ENCODE data around the gene CAMK2G.

The CAMK2G gene

DNA sequence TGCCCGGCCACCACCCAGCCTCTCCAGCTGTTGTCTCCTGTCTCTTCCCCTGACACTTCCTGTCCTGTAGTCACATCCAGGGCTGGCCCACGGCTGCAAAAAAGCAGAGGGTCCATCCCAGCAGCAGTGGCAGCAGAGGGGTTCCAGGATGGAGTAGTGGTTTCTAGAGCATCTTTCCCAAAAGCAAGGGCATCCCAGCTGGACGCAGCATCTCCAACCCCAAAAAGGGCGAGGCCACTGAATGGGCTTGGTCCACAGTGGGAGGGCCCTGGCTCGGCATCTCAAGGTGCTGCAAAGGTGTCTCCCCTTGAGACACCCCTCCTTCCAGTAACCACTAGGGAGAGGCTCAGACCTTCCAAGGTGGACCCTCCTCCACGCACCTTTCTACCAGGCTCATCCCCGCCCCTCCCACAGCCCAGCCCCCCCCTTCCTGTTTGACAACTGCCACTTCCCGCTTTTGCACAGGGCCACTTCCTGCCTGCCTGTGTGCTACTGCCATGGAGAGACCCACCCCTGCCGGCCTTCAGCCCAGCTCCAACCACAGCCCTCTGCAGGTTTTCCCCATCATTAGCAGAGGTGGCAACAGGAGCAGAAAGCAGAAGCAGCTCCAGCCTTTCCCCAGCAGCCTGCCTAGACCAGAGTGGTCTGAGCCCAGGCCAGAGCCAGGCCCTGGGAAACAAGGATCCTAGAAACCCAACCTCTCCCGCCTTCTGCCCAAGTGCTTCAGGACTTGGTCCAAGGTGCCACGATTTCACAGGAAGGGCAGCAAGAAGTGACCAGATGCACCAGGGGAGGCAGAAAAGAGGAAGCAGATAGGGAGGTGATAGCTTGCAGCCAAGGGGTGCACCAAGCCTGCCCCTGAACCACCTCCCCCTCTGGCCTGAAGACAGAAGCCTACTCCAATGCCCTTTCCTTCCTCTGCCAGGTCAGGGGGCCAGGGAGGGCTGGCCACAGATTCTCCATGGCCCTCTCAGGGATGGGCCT, 8.6 kb downstream of the CAMK2G start:
- H3K27ac Mint-ChIP-seq, result peak overlapping the region; percentile 95
- H3K4me1 Mint-ChIP-seq (ENCODE audit: low read depth), result peaks cover 42% of the 10 kb centered on the region
- no peaks in the 10 kb centered on the region for H3K9me3 Mint-ChIP-seq
- H3K4me3 Mint-ChIP-seq, result peak overlapping the region; percentile 78
- H3K27me3 Mint-ChIP-seq, result no peaks in the 10 kb centered on the region
- peaks cover 9% of the 10 kb centered on the region for H3K36me3 Mint-ChIP-seq (ENCODE audit: low read depth)

DNA sequence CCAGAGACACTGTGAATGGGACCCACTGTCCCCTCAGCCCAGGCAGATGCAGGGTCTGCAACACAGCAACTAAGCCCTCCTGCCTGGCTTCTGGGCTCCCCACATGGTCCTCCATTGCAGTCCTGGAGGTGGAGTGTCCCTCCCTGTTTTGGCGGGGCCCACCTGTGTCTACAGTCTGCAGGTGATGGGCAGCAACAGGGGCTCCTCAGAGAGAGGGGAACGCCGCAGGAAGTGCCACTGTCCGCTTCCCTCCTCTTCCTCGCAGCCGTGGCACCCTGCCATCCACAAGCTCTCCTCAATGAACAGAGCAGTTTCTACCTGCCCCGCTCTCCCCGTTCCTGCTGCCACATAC, 9.3 kb downstream of the CAMK2G start:
- Mint-ChIP-seq H3K9me3 (no peaks in the 10 kb centered on the region), H3K27ac (peak overlapping the region; percentile 95), H3K4me1 (ENCODE audit: low read depth) (peaks cover 44% of the 10 kb centered on the region), H3K4me3 (peak overlapping the region; percentile 78), H3K27me3 (no peaks in the 10 kb centered on the region), H3K36me3 (ENCODE audit: low read depth) (peaks cover 15% of the 10 kb centered on the region)

DNA sequence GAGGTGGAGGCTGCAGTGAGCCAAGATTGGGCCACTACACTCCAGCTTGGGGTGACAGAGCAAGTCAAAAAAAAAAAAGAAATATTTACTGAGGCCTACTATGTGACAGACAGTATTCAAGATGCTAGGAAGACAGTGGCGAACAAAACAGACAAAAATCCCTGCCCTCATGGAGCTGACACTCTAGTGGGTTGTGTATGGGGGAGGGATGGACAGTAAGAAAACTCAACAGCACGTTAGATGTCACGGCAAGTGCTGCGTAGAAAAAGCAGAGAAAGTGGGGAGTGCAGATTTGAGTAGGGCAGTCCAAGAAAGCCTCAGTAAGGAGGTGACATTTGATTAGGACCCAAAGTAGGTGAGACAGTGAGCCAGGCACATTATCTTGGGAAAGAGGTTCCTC, 10.1 kb downstream of the CAMK2G start:
- Mint-ChIP-seq H3K4me3 (peak overlapping the region; percentile 31), H3K9me3 (no peaks in the 10 kb centered on the region), H3K36me3 (ENCODE audit: low read depth) (peaks cover 18% of the 10 kb centered on the region), H3K27me3 (no peaks in the 10 kb centered on the region), H3K4me1 (ENCODE audit: low read depth) (peaks cover 53% of the 10 kb centered on the region), H3K27ac (peak overlapping the region; percentile 95)

DNA sequence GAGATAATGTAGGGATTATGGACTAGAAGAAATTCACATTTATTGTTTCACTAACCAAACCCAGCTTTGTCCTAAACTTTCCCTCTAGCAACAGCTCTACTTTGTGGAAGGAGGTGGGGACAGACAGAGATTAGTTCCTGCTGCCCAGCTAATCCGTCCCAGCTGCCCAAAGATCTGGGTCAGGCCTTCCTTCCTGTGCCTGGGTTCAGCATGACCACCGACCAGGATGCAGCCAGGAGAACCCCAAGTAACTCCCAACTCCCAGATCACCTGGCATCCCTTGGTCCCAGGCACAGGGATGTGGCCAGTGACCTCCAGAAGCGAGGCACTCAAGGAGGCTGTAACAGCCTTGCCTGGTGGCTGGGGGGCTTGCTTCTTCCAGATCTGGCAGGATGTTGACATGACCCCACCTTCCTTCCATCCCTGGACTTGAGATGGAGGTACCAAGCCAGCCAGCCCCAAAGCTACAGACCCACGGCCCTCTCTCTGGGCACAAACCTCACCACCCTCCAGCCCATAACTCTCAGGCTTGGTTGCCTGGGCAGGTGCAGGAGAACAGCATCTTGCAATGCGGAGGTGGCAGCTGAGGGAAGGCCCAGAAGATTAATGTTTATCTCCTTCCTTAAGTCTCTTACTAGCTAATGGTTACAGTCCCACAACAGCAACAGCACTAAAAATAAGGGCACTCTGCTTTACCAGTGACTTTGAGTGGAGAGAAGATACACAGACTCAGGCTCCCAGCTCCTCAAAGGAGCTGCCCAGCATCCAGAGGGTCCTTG, 11.1 kb downstream of the CAMK2G start:
- Mint-ChIP-seq H3K4me3 (no peak overlapping the region), H3K4me1 (ENCODE audit: low read depth) (peaks cover 63% of the 10 kb centered on the region), H3K27me3 (no peaks in the 10 kb centered on the region), H3K27ac (no peak overlapping the region), H3K9me3 (no peaks in the 10 kb centered on the region), H3K36me3 (ENCODE audit: low read depth) (peaks cover 24% of the 10 kb centered on the region)

DNA sequence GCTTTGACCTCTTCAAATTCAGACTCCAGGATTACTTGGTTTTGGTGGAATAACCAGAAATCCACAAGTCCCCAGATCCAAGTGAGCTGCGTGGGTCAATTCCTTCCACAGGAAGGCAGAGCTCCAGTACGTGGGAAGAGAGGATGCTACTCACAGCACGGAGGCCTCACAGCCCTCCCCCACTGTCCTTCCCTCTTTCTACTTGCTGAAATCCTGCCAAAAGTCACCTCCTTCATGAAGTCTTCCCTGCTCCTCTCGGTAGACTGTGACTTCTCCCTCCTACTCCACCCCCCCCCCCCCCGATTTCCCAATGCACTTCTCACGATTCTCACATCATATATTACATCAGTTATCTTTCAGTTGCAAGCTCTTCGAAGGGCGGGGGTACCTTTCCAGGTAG, 12.3 kb downstream of the CAMK2G start:
- H3K4me1 Mint-ChIP-seq (ENCODE audit: low read depth), result peaks cover 68% of the 10 kb centered on the region
- no peaks in the 10 kb centered on the region for H3K27me3 Mint-ChIP-seq

DNA sequence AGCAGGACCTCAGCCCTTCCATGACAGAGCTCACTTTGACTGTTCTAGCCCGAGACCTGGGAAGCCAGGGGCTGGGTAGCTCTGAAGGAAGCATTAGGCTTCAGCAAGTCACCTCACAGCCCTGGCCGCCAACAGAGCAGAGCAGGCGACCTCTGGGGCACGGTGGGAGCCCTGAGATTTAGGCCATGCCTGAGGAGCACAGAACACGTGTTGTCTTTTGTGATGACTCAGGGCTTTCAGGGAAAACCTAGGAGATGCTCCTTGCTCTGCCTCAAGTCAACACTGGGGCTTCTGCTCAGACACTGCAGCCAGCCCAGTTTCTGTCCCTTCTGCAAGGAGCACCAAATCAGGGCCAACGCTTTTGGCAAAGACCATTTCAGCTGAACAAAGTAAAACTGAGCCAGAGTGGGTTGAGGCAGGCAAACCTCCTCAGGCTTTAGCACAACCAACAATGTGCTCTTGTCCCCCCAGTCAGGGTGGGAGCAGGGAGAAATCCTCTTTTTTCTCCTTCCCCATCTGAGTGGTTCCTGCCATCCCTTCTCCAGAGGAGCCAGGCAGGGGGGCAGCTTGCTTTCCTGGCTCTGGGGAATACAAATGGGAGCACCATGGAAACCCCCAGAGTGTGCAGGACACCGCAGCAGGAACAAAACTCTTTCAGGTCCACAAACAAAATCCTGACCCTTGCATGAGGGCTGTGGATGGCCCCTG, 14.4 kb downstream of the CAMK2G start:
- Mint-ChIP-seq H3K36me3 (ENCODE audit: low read depth) (peaks cover 24% of the 10 kb centered on the region), H3K4me3 (no peak overlapping the region), H3K9me3 (no peaks in the 10 kb centered on the region), H3K27me3 (no peaks in the 10 kb centered on the region), H3K27ac (peak overlapping the region; percentile 31), H3K4me1 (ENCODE audit: low read depth) (peaks cover 56% of the 10 kb centered on the region)

More for the DNA sequence above, 12.3 kb downstream of the CAMK2G start:
- Mint-ChIP-seq H3K9me3 (no peaks in the 10 kb centered on the region), H3K36me3 (ENCODE audit: low read depth) (peaks cover 24% of the 10 kb centered on the region), H3K4me3 (no peak overlapping the region), H3K27ac (no peak overlapping the region)

DNA sequence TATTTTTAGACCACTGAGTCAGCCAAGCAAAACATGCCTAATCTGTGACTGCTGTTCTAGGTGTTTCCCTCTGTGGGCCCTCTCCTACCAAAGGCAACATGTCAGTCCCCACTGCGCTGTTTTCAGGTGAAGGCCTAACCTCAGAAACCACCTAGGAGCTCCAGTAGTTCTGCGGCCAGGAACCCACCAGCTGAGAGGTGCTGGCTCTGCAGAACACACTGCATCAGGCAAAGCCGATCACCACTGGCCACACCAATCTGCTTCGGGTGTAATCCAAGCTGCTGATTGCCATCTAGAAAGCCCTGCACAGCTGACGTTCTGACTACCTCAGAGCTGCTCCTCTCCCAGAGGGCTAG, 14.9 kb downstream of the CAMK2G start:
- Mint-ChIP-seq H3K27ac (peak overlapping the region; percentile 31), H3K9me3 (no peaks in the 10 kb centered on the region), H3K4me1 (ENCODE audit: low read depth) (peaks cover 57% of the 10 kb centered on the region), H3K36me3 (ENCODE audit: low read depth) (peaks cover 23% of the 10 kb centered on the region), H3K4me3 (no peak overlapping the region), H3K27me3 (no peaks in the 10 kb centered on the region)

DNA sequence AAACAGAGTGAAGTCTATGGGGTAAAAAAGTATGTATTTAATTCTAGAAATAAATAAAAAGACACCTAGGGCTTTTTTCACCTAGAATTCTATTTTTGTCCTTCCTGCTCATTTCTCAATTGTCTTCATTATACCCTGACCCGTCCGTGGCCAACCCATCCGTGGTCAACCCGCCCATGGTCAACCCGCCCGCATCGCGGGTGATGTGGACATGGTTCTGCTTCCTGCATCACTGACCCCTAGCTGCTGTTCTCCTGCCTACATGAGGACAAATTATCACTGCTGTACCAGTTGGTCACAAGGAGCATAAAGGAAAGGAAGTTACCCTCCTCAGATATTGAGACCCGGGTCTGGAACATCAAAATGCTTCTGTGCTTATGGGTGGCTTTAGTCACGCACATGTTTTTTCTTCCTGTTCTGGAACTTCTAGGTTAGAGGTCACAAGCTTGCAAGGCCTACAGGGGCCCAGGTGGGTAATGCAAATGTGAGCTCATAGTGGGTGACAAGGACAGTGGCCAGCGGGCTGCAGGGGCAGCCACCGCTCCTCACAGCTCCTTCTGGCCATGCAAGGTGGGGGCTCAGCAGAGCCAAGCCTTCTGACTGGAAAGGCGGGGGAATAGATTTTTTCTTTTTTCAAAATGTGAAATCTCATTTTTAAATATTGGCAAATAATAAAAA, 15.5 kb downstream of the CAMK2G start:
- no peaks in the 10 kb centered on the region for H3K27me3 Mint-ChIP-seq
- no peaks in the 10 kb centered on the region for H3K9me3 Mint-ChIP-seq
- peak overlapping the region; percentile 32 for H3K4me3 Mint-ChIP-seq
- H3K4me1 Mint-ChIP-seq (ENCODE audit: low read depth), result peaks cover 57% of the 10 kb centered on the region
- H3K36me3 Mint-ChIP-seq (ENCODE audit: low read depth), result peaks cover 20% of the 10 kb centered on the region
- peak overlapping the region; percentile 80 for H3K27ac Mint-ChIP-seq

DNA sequence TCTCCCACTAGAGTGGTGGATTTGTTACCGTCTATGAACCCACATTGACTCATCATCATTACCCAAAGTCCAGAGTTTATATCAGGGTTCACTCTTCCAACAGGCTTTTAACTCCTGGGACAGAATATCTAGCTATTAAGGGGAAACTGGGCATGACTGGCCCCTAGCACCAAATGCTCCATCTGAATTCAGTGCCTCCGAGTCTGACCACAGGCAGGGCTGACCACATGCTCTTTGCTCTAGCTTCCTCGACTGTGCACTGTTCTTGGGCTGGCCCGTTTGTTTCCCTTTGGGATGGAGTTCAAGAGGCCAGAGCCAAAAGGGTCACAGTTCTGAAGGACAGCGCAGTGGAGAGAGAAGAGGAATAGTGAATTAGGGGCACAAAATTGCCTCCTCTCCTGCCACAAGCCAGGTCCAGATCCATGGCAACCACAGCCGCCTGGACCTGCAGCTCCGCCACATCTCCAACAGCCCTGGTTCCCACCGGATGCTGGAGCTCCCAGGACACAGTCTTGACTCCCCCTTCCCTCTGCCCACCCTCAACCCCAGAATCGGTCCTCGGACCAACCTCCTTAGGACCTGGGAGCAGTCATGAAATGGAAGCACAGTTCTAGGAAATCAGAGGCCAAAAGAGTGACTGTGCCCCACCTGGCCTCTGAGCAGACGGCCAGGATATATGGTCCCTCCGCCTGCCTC, 16.2 kb downstream of the CAMK2G start:
- Mint-ChIP-seq H3K4me3 (peak overlapping the region; percentile 52), H3K36me3 (ENCODE audit: low read depth) (peaks cover 25% of the 10 kb centered on the region), H3K27me3 (no peaks in the 10 kb centered on the region), H3K9me3 (no peaks in the 10 kb centered on the region), H3K27ac (peak overlapping the region; percentile 67), H3K4me1 (ENCODE audit: low read depth) (peaks cover 57% of the 10 kb centered on the region)

DNA sequence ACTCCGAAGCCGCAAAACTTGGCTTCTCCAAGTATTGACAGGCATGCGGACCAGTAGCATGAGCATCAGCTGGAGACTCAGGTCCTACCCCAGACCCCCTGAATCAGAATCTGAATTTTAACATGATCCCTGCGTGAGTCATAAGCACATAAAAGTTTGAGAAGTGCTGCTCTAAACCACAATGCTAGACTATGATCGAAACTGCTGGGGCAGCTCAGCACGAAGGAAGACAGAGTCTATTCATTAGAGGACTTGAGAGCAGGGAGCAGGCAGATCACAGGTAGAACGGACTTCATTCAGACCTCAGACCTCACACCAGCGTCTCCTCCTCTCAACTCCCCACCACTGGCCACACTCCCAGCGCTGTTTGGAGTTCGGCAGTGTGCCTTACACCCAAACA, 16.9 kb downstream of the CAMK2G start:
- Mint-ChIP-seq H3K4me3 (peak overlapping the region; percentile 52), H3K4me1 (ENCODE audit: low read depth) (peaks cover 57% of the 10 kb centered on the region), H3K27ac (peak overlapping the region; percentile 67), H3K27me3 (no peaks in the 10 kb centered on the region), H3K36me3 (ENCODE audit: low read depth) (peaks cover 26% of the 10 kb centered on the region), H3K9me3 (no peaks in the 10 kb centered on the region)

DNA sequence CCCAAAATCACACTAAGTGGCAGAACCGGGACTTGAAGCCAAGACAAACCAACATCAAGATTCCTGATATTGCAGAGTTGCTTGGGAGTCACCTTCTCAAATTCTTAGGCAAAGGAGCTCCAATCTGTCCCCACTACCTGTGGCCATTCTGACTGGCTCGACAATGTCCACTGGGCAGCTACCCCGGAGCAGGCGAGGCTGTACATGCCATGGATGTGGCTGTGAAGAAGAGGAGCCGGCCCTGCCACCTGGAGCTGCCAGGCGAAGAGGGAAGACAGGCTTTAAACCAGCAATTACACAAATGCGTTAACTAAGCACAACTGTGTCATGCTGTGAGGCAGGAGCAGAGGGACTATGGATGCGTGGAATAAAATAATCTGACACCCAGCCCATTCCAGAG, 18.1 kb downstream of the CAMK2G start:
- peak overlapping the region; percentile 72 for H3K27ac Mint-ChIP-seq
- peaks cover 33% of the 10 kb centered on the region for H3K36me3 Mint-ChIP-seq (ENCODE audit: low read depth)
- H3K4me1 Mint-ChIP-seq (ENCODE audit: low read depth), result peaks cover 55% of the 10 kb centered on the region
- no peak overlapping the region for H3K4me3 Mint-ChIP-seq
- no peaks in the 10 kb centered on the region for H3K9me3 Mint-ChIP-seq
- H3K27me3 Mint-ChIP-seq, result no peaks in the 10 kb centered on the region

DNA sequence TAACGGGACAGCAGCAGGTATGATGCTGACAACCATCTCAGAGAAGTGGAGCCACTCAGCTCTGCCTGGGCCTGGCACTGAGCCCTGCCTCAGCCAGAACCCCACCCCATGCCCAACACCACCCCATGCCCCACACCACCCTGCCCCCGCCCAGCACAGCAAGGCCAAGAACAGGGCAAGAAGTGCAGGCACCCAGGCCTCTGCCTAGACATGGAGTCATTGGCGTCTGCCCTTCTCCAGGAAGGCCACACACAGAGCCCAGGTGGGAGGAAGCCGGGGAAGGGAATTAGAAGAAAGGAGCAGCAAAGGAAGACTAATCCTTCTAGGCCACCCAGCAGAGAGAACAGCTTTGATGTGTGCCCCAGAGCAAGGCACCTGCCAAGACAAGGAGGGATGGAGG, 18.9 kb downstream of the CAMK2G start:
- no peak overlapping the region for H3K27ac Mint-ChIP-seq
- peaks cover 33% of the 10 kb centered on the region for H3K36me3 Mint-ChIP-seq (ENCODE audit: low read depth)
- no peaks in the 10 kb centered on the region for H3K9me3 Mint-ChIP-seq
- no peak overlapping the region for H3K4me3 Mint-ChIP-seq
- H3K27me3 Mint-ChIP-seq, result no peaks in the 10 kb centered on the region
- peaks cover 49% of the 10 kb centered on the region for H3K4me1 Mint-ChIP-seq (ENCODE audit: low read depth)

DNA sequence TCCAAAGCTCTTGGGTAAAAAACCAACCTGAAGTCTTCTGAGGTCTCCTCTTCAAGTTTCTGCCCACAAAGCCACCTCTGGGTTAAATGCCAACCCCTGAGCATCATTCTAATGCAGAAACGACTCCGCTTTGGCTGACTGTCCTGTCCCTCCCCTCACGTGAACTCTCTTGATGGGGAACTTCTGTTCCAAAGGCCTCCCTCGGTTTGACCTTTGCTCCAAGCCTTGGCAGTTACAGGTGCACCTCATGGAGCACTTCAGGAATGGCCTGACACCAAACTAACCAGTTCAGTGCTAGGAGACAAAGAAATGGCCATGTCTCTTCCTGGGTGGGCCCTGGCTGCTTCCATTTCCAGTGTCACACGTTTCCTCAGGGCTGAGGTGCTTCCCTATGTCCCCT, 20.0 kb downstream of the CAMK2G start:
- Mint-ChIP-seq H3K36me3 (ENCODE audit: low read depth) (peaks cover 27% of the 10 kb centered on the region), H3K4me1 (ENCODE audit: low read depth) (peaks cover 47% of the 10 kb centered on the region), H3K4me3 (no peak overlapping the region), H3K27me3 (no peaks in the 10 kb centered on the region), H3K9me3 (no peaks in the 10 kb centered on the region), H3K27ac (peak overlapping the region; percentile 6)

DNA sequence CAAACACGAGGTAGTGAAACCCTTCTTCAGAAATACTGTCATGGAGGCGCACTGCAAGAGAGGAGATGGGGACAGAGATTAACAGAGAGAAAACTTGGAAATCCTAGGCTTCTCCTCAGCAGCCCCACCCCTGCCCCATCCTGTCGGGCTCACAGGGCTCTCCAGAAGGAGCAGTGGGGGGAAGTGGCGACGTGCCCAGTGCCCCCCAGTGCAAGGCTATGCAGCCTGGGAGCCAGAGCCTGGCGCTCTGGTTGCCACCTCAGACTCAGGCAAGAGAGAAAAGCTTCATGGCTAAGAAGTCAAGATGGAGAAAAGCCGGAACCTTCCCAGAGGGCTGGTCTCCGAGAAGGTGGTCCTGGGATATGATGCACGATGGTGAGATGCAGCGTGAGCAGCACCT, 21.2 kb downstream of the CAMK2G start:
- Mint-ChIP-seq H3K27ac (no peak overlapping the region), H3K4me1 (ENCODE audit: low read depth) (peaks cover 41% of the 10 kb centered on the region), H3K4me3 (no peak overlapping the region), H3K9me3 (no peaks in the 10 kb centered on the region), H3K36me3 (ENCODE audit: low read depth) (peaks cover 21% of the 10 kb centered on the region), H3K27me3 (no peaks in the 10 kb centered on the region)

Measured in stimulated activated naive CD8-positive, alpha-beta T cell treated with anti-CD3 and anti-CD28 coated beads, Interleukin-15, Interleukin-2, amounts not matched to agents 100 ng/mL and 50 ng/mL, for 24 hours (primary cell).